Ishikawa (cell line): ENCODE measurements around the gene GPATCH4.

Experiments
- CREB1 ChIP-seq: IDR thresholded peaks from 2 replicates; pipeline ENCODE4 v1.6.1; 2012; ENCODE audit warnings: low read depth
- EGR1 ChIP-seq: IDR thresholded peaks from 2 replicates; pipeline ENCODE4 v1.6.1; 2012
- TAF1 ChIP-seq: IDR thresholded peaks from 2 replicates; pipeline ENCODE4 v1.6.1; 2012; ENCODE audit warnings: low read depth, mild to moderate bottlenecking
- TF ChIP-seq, protein P1 (sequence below): IDR thresholded peaks from 2 replicates; pipeline ENCODE4 v1.6.1; 2012

DNA sequence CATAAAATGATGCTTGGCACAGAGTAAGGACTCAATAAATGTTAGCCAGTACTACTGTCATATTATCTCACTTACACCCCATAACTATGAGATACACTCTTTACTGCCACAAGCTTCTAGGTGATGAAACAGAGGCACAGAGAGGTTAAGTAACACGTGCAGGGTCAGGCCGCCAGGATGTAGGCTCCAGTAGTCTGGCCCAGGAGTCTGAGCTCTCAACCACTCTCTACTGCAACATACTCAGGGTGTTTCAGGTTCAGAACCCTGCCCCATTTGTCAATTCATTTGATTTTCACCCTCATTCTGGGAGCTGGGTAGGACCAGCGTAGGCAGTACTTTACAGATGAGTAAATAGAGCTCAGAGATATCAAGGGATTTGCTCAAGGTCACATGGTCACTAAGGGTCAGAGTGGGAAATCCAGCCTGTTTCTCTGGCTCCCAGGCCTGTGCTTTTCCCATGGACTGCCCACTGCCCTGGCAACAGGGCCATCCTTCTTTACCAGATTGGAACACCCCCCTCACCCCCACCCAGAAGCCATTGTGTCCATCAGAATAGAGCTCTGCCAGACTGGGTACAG, 50.1 kb downstream of the GPATCH4 start:
- TF ChIP-seq, protein P1, sequence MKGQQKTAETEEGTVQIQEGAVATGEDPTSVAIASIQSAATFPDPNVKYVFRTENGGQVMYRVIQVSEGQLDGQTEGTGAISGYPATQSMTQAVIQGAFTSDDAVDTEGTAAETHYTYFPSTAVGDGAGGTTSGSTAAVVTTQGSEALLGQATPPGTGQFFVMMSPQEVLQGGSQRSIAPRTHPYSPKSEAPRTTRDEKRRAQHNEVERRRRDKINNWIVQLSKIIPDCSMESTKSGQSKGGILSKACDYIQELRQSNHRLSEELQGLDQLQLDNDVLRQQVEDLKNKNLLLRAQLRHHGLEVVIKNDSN: no peak
- TF ChIP-seq CREB1 (no peak), EGR1 (no peak), TAF1 (no peak)
